Right lobe of liver (tissue), 6 donors: ENCODE measurements around the gene C2CD4B. TPM values are rescaled to one million over a fixed set of nuclear protein-coding genes. Genes with fewer than 3 reads are reported as not detected.

ENCODE experiments used
- ATAC-seq, 4 donors: fragments of 200-7000 bp; cut with Tn5 transposase; one replicate each; pipeline ENCODE4 v1.9.1; 2020; ENCODE audit warnings: mild to moderate bottlenecking in 4 of 4, moderate library complexity in 4 of 4
- DNase-seq, 3 donors: peaks; one replicate each; pipeline ENCODE4 v3.0.0-alpha.2; 2020
- H3K27ac ChIP-seq, 3 donors: fragments of 200-600 bp; one replicate each; pipeline ENCODE4 v1.8.0; 2022
- H3K27me3 ChIP-seq, 2 donors: fragments of 200-600 bp; one replicate each; pipeline ENCODE4 v1.8.0; 2022
- H3K36me3 ChIP-seq, 4 donors: fragments of 200-600 bp; sonication (generic) in 1 of 4; one replicate each; pipeline versions ENCODE4 v1.5.1 to v1.8.0; 2017 to 2022; ENCODE audit warnings: control low read depth in 1 of 4
- H3K4me1 ChIP-seq, 4 donors: fragments of 200-600 bp; sonication (generic) in 1 of 4; one replicate each; pipeline versions ENCODE4 v1.5.1 to v1.8.0; 2017 to 2022; ENCODE audit warnings: control low read depth in 1 of 4
- H3K4me3 ChIP-seq, 3 donors: fragments of 200-600 bp; one replicate each; pipeline ENCODE4 v1.8.0; 2022
- H3K9me3 ChIP-seq, 4 donors: fragments of 200-600 bp; sonication (generic) in 1 of 4; one replicate each; pipeline versions ENCODE4 v1.5.1 to v1.8.0; 2017 to 2022; ENCODE audit warnings: control low read depth in 1 of 4
- CTCF ChIP-seq, 4 donors: fragments of 200-600 bp in 3 of 4; fragments of 450-650 bp in 1 of 4; IDR thresholded peaks; one replicate each; pipeline versions ENCODE4 v1.5.1 to v1.8.0; 2016 to 2022; ENCODE audit warnings: antibody characterized with exemption in 4 of 4, mild to moderate bottlenecking in 2 of 4
- POLR2A ChIP-seq: fragments of 450-650 bp; IDR thresholded peaks from one replicate; pipeline ENCODE4 v1.6.1; 2017; ENCODE audit warnings: antibody characterized with exemption, mild to moderate bottlenecking
- WGBS: methylation state at CpG from one replicate; pipeline ENCODE4 v1.1.6; 2018; ENCODE audit warnings: low coverage, low lambda C conversion rate; ENCODE audit not compliant: insufficient coverage; ENCODE audit errors: missing lambda C conversion rate; 5-methylcytosine and 5-hydroxymethylcytosine counted together
- intact Hi-C, 2 donors: fragments of 100-400 bp; cut with DNase I; formaldehyde crosslinking; loops; one replicate each; pipeline versions ENCODE4 v1.11.2 to v1.14.1; 2022
- total RNA-seq, 6 experiments: library from RNA; depleted of rRNA in 2 of 6; stranded (reverse); fragments of >200 nt in 2 of 6; fragmentation: NEBNext Ultra II Directional in 3 of 6; extraction: Animal tissue kit (Norgen Biotek cat#: 25700) in 3 of 6; gene quantifications; one replicate each; pipeline versions ENCODE4 v1.1.0 to v1.2.4, GENCODE V29; 2016 to 2023
- donor health status: DM: no; HTN: yes; CAD: no.
- donor health status: DM: no; HTN: no; CAD: no.
- donor health status: DM: no; HTN: no; CAD: no.
- donor health status: DM: no; HTN: yes; CAD: no.
- donor health status: DM: no; HTN: yes; CAD: no.

C2CD4B gene
- total RNA-seq, 6 experiments from 2014 or later: 0.37 to 4.6 (median 1.4) TPM

GRCh38 chr15:62147551-62147950 lies 17.5 kb downstream of the C2CD4B start:
- no peaks in the 10 kb centered on the region for H3K27me3 ChIP-seq
- WGBS: 65% methylated on average over 4 of the region's 5 CpGs
- no peaks in the 10 kb centered on the region for H3K36me3 ChIP-seq
- no peak overlapping the region for H3K27ac ChIP-seq
- DNase-seq (no peak), ATAC-seq (peak in 3 of 4 donors; percentile 31 to 55 (median 51))
- intact Hi-C loops: no loop called here
- no peaks in the 10 kb centered on the region for H3K9me3 ChIP-seq
- no peak overlapping the region for H3K4me3 ChIP-seq
- TF ChIP-seq POLR2A (no peak), CTCF (IDR thresholded peaks at IDR 0.05) (no peak)
- no peaks in the 10 kb centered on the region for H3K4me1 ChIP-seq

- ATAC-seq (no peak), DNase-seq (no peak)
- TF ChIP-seq POLR2A: no peak
- TF ChIP-seq CTCF (IDR thresholded peaks at IDR 0.05): no peak
- H3K36me3 ChIP-seq: no peaks in the 10 kb centered on the region
- H3K4me3 ChIP-seq: no peak overlapping the region
- H3K27ac ChIP-seq: no peak overlapping the region
- intact Hi-C loops: no loop called here
- H3K9me3 ChIP-seq: no peaks in the 10 kb centered on the region
- no peaks in the 10 kb centered on the region for H3K27me3 ChIP-seq
- H3K4me1 ChIP-seq: no peaks in the 10 kb centered on the region
- 90% methylated on average over 2 of the region's 3 CpGs for WGBS
These were observed 17.9 kb downstream of the C2CD4B start for GRCh38 chr15:62147149-62147548.

GRCh38 chr15:62145015-62145735 lies 19.9 kb downstream of the C2CD4B start:
- H3K27me3 ChIP-seq: no peaks in the 10 kb centered on the region
- whole genome bisulfite sequencing: 57% methylated on average over 10 of the region's 10 CpGs
- H3K4me1 ChIP-seq: no peaks in the 10 kb centered on the region
- no peaks in the 10 kb centered on the region for H3K36me3 ChIP-seq
- no peak overlapping the region for H3K27ac ChIP-seq
- H3K4me3 ChIP-seq: no peak overlapping the region
- intact Hi-C loops: no loop called here
- DNase-seq (no peak), ATAC-seq (no peak)
- no peaks in the 10 kb centered on the region for H3K9me3 ChIP-seq
- no peak for TF ChIP-seq POLR2A
- TF ChIP-seq CTCF (IDR thresholded peaks at IDR 0.05): no peak

GRCh38 chr15:62142736-62143135 lies 22.3 kb downstream of the C2CD4B start:
- intact Hi-C loops: no loop called here
- TF ChIP-seq POLR2A: no peak
- peak; percentile 21 to 31 (median 27) for TF ChIP-seq CTCF (IDR thresholded peaks at IDR 0.05)
- no peak overlapping the region for H3K4me3 ChIP-seq
- peak in 1 of 4 donors; percentile 48 for ATAC-seq
- H3K9me3 ChIP-seq: no peaks in the 10 kb centered on the region
- H3K4me1 ChIP-seq: no peaks in the 10 kb centered on the region
- 48% methylated on average over 3 of the region's 3 CpGs for WGBS
- no peak for DNase-seq
- no peaks in the 10 kb centered on the region for H3K27me3 ChIP-seq
- no peaks in the 10 kb centered on the region for H3K36me3 ChIP-seq
- no peak overlapping the region for H3K27ac ChIP-seq
